Amniotic epithelial cell (primary cell): ENCODE data around the gene MEPE.

Experiments used
- DNase-seq: peaks from one replicate; pipeline ENCODE4 v3.0.0-alpha.2; 2010; ENCODE audit warnings: low read depth

Gene MEPE

GRCh38 chr4:87843936-87844335, 11.2 kb downstream of the MEPE start:
- peak; percentile 56 for DNase-seq

GRCh38 chr4:87844452-87844851, 11.7 kb downstream of the MEPE start:
- no peak for DNase-seq

GRCh38 chr4:87846226-87846625, 13.5 kb downstream of the MEPE start:
- no peak for DNase-seq

GRCh38 chr4:87848622-87849351, 16.0 kb downstream of the MEPE start:
- DNase-seq: peak; percentile 68

- DNase-seq: peak; percentile 85
Measured at GRCh38 chr4:87849612-87850011, 16.8 kb downstream of the MEPE start.

- no peak for DNase-seq
Measured at GRCh38 chr4:87851332-87851731, 18.6 kb downstream of the MEPE start.

- no peak for DNase-seq
Measured at GRCh38 chr4:87851953-87852352, 19.2 kb downstream of the MEPE start.

GRCh38 chr4:87853108-87853507, 20.3 kb downstream of the MEPE start:
- DNase-seq: peak; percentile 52

GRCh38 chr4:87853891-87854290, 21.1 kb downstream of the MEPE start:
- no peak for DNase-seq

GRCh38 chr4:87855559-87855958, 22.8 kb downstream of the MEPE start:
- DNase-seq: no peak

GRCh38 chr4:87856816-87857215, 24.0 kb downstream of the MEPE start:
- peak; percentile 8 for DNase-seq

GRCh38 chr4:87857789-87858188, 25.0 kb downstream of the MEPE start:
- peak; percentile 38 for DNase-seq

GRCh38 chr4:87862236-87862635, 29.5 kb downstream of the MEPE start:
- no peak for DNase-seq

GRCh38 chr4:87863486-87863885, 30.7 kb downstream of the MEPE start:
- no peak for DNase-seq

- no peak for DNase-seq
Measured at GRCh38 chr4:87864321-87864720, 31.6 kb downstream of the MEPE start.

GRCh38 chr4:87865288-87865687, 32.5 kb downstream of the MEPE start:
- DNase-seq: no peak

GRCh38 chr4:87865960-87866598, 33.3 kb downstream of the MEPE start:
- DNase-seq: peak; percentile 26

GRCh38 chr4:87868522-87868921, 35.8 kb downstream of the MEPE start:
- no peak for DNase-seq

- no peak for DNase-seq
Measured at GRCh38 chr4:87872028-87872427, 39.3 kb downstream of the MEPE start.

- DNase-seq: no peak
Measured at GRCh38 chr4:87875191-87875590, 42.4 kb downstream of the MEPE start.

GRCh38 chr4:87880106-87880505, 47.3 kb downstream of the MEPE start:
- no peak for DNase-seq

GRCh38 chr4:87881115-87881514, 48.3 kb downstream of the MEPE start:
- no peak for DNase-seq

- no peak for DNase-seq
Measured at GRCh38 chr4:87882321-87882720, 49.6 kb downstream of the MEPE start.

GRCh38 chr4:87882861-87883260, 50.1 kb downstream of the MEPE start:
- no peak for DNase-seq
